GM21390 (cell line): ENCODE results near the gene HOXD3.

ENCODE experiments used
- ATAC-seq: cut with Tn5 transposase; IDR thresholded peaks from one replicate; pipeline ENCODE4 v1.9.1; 2021; ENCODE audit not compliant: unreplicated experiment

HOXD3 gene

GRCh38 chr2:176156807-176157498, at the start of gene HOXD3:
Gene HOXD3 (plus strand): TSS chr2:176157307. CDS start chr2:176169115, 11,808 bp downstream.
- no peak for ATAC-seq

- no peak for ATAC-seq
Observed at GRCh38 chr2:176107731-176108181, 49.4 kb upstream of the HOXD3 start.

- no peak for ATAC-seq
Observed at GRCh38 chr2:176109192-176109901, 47.8 kb upstream of the HOXD3 start.

GRCh38 chr2:176109946-176110345, 47.2 kb upstream of the HOXD3 start:
- no peak for ATAC-seq

- ATAC-seq: no peak
Observed at GRCh38 chr2:176110415-176111308, 46.4 kb upstream of the HOXD3 start.

- no peak for ATAC-seq
Observed at GRCh38 chr2:176111309-176111663, 45.8 kb upstream of the HOXD3 start.

- no peak for ATAC-seq
Observed at GRCh38 chr2:176111846-176112374, 45.2 kb upstream of the HOXD3 start.

- no peak for ATAC-seq
Observed at GRCh38 chr2:176112375-176113302, 44.5 kb upstream of the HOXD3 start.

GRCh38 chr2:176114120-176114929, 42.8 kb upstream of the HOXD3 start:
- ATAC-seq: no peak

- no peak for ATAC-seq
Observed at GRCh38 chr2:176114930-176115625, 42.0 kb upstream of the HOXD3 start.

GRCh38 chr2:176115883-176116813, 41.0 kb upstream of the HOXD3 start, which contains the start of gene HOXD10:
Gene HOXD10 (plus strand): TSS chr2:176116778. CDS start chr2:176116834, 56 bp downstream.
- no peak for ATAC-seq

GRCh38 chr2:176117162-176117822, 39.8 kb upstream of the HOXD3 start:
- no peak for ATAC-seq

GRCh38 chr2:176117823-176118371, 39.2 kb upstream of the HOXD3 start:
- no peak for ATAC-seq

- ATAC-seq: no peak
Observed at GRCh38 chr2:176118601-176119339, 38.3 kb upstream of the HOXD3 start.

- ATAC-seq: no peak
Observed at GRCh38 chr2:176120364-176121189, 36.5 kb upstream of the HOXD3 start.
